Epithelial cell of prostate (primary cell): ENCODE results near the gene CXXC1.
A peak's percentile ranks its signal among the peaks of the same experiment; 100 is the strongest.
"Not testable (repeated sequence)": the region's sequence is repeated elsewhere in the genome, so short reads cannot be mapped to it uniquely, and the experiment has no call there.

ENCODE experiments used
- DNase-seq: peaks from one replicate; pipeline ENCODE4 v3.0.0-alpha.2; 2011; ENCODE audit warnings: low read depth, low spot score
- H3K27ac ChIP-seq: fragments of 450-650 bp; 2 replicates; pipeline ENCODE4 v1.5.1; 2017; ENCODE audit warnings: mild to moderate bottlenecking

CXXC1 gene

DNA sequence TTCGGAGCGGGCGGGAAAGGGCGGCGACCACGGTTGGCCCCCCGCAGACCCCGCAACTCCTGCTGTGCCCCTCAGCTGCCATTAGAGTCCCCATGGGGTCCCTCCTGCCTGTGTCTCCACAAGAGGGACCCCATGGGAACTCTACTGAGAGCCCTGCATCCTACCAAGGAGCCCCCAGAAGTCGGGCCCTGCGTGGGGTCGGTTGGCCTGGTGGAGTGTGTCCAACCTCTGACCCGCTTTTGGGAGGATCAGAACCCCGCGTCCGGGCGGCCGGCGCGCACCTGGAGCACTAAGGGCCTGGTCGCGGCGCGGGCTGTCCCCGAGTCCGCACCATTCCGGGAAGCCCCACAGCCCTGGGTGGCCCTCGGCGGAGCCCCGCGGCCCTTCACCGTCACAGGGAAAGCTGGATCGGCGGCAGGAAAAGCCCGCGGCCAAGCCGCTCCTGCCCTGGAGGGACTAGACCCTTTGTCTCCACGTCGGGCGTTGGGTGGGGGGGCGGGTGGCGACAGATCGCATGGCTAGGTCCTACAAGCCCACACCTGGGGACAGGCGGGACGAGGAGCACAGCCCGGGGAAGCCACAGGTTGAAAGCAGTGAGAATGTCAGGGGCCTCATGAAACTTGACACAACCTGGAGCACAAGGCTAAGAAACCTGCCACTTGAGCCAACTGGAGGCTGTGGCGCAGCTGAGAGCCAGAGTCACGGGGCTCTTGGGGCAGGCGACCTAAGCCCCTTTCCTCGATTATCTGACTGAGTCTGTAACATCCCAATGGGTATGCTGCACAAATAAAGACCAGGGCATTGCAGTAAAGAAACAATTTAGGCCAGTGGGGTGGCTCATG is 11.2 kb upstream of the CXXC1 start:
- no peak overlapping the region for H3K27ac ChIP-seq
- no peak for DNase-seq

DNA sequence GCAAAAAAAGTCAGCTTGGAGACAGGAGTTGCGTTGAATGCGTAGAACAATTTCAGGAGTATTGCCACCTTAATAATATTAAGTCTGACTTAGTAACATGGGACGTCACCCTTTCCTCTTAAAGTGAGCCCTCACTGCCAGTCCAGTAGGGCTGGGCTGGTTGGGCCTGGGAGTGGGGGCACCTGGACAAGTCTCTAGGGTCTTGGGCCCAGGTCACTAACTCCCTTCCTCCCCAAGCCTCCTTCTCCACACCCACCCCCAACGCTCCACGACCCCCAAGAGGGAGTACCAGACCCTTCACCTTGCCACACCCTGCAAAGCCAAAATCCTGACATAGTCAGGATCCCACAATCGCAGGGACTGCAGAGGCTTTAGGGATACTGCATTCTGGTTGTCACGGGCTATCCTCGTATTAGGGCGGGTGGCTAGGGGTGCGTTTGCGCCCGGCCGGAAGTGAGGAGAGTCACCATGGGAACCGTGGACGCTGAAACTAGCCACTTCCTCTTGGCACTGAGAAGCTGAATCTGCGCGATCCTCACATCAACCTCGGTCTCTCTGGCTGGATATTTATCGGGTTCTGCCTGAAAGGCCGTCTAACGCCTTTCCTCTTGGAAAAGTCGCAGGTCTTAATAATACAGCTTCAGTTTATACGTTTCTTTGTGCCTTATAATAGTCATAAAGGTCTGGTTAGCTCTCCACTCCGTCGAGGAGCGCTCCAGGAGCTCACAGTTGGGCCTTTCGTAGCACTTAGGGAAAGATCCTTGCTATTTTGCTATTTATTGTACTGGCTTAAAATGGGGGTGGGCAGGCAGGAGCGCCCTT is 10.3 kb upstream of the CXXC1 start:
- H3K27ac ChIP-seq: no peak overlapping the region
- DNase-seq: no peak

DNA sequence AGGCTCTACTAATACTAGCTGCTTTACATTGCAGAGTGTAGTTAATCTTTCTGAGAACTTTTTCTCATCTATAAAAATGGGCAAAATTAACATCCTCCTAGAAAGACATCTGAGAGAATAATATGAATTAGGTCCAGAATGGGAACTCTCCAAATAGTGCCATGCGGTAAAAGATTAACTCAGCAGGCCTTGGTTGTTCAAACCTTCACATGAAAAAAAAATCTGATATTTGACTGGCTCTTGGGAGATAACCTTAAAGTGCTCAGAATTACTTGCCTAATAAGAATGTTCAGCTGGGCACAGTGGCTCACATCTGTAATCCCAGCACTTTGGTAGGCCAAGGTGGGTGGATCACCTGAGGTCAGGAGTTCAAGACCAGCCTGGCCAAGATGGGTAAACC is 5.5 kb upstream of the CXXC1 start:
- DNase-seq: no peak

DNA sequence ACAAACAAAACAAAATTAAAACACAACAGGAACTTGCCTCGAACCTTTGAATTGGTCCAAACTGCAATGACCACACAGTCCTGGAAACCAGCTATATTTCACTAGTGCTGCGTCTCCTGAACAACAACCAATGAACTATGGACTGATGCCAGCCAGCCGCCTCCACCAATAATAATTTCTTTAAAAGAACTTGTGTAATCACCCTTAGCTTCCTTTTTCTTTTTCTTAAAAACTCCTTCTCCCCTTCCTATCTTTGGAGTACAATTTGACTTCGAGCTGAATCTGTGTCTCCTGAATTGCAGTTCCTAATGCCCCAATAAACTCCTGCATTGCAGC is 1.6 kb upstream of the CXXC1 start:
- no peak for DNase-seq

More for the DNA sequence above, 5.5 kb upstream of the CXXC1 start:
- H3K27ac ChIP-seq: no peak overlapping the region

DNA sequence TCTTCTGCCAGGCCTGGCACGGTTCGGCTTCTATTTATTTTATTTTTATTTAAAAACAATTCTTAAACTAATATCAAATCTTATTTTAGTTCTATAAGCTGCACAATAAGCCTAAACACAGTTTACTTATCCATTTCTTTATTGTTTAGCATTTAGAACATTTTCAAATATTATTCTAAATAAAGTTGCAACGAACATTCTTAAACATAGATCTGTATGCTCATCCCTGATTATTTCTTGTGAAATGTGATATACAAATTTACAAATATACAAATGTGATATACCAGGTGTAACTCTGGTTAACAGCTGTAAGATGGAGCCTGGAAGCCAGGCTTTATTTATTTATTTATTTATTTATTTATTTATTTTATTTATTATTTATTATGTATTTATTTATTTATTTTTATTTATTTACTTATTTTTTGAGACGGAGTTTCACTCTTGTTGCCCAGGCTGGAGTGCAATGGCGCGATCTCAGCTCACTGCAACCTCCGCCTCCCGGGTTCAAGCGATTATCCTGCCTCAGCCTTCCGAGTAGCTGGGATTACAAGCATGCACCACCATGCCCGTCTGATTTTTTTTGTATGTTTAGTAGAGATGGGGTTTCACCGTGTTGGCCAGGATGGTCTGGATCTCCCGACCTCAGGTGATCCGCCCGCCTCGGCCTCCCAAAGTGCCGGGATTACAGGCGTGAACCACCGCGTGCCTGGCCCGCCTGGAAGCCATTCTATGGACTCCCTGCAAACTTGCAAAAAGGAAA is 1.0 kb upstream of the CXXC1 start:
- not testable (repeated sequence) for DNase-seq
- peak overlapping the region; percentile 78 for H3K27ac ChIP-seq

More for the DNA sequence above, 1.6 kb upstream of the CXXC1 start:
- no peak overlapping the region for H3K27ac ChIP-seq

DNA sequence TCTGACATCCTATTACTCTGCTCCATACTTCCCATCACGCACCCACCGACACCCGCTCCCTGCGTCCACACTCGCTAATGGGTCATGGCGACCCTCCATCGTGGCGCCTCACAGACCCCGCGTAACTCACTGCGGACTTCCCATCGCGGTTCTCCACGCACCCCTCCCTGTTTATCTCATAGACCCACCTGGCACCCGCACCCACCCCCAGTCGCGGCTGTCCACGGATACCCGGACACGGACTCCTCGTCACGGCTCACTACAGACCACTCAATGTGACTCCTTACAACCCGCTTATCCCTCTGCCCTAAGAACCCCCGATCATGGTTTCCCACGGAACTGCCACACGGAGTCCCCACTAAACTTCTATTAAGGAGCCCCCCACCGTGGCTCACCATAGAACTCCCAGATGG is 458 bp downstream of the CXXC1 start:
- no peak for DNase-seq
- peak overlapping the region; percentile 78 for H3K27ac ChIP-seq

DNA sequence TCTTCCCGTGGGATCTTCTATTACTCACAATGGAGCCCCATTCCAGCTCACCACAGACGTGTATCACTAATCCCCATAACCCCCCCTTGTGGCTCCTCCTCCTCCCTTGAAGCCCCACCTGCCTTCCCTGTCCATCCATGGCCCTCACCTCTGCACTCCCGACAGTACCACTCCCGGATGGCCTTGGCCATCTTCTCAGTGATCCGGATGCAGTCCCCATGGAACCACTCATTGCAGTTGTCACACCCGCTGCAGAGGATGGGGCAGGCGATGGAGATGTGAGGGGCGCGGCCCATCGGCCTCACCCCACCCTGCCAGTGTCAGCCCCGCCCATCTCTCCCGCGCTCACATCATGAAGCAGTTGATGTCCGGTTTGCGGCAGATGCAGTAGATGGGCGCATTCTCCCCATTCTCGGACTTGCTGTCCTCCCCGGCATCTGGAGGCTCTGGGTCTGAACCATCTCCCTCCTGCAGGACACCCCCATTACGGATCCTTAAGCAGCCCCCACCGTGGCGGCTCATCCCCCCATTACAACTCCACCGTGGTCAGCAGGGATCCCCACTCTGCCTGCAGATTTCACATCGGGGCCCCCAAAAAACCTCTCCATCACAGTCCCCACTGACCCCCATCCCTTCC is 983 bp downstream of the CXXC1 start:
- no peak for DNase-seq
- peak overlapping the region; percentile 78 for H3K27ac ChIP-seq

DNA sequence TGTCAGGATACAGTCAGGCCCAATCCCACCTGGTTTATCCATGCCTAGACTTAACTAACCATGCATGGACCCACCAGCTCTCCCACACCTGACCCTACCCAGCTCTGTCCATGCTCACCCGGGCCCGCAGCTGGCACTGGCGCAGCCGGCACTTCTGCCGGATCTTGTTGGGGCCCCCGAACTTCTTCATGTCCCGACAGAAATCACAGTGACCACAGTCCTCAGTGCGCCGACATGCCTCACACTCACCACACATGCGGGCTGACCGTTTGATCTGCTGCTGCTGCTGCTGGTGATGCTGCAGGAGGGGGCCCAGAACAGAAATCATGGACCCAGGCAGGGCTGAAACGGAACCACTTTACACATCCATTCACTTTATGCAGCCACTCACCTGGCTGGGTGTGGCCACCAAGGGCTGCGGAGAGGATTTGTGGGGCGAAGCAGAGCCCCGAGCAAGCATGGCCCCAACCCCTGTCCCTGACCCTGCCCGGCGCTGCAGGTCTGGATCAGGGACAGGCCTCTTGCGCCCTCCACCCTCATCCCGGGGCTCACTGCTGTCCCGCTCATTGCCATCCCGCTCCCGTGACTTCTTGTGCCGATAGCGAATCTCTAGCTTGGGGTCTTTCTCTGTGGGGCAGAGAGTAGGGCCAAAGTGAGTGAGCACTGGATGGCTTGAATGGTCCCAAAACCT is 1.7 kb downstream of the CXXC1 start:
- DNase-seq: no peak
- peak overlapping the region; percentile 65 for H3K27ac ChIP-seq

DNA sequence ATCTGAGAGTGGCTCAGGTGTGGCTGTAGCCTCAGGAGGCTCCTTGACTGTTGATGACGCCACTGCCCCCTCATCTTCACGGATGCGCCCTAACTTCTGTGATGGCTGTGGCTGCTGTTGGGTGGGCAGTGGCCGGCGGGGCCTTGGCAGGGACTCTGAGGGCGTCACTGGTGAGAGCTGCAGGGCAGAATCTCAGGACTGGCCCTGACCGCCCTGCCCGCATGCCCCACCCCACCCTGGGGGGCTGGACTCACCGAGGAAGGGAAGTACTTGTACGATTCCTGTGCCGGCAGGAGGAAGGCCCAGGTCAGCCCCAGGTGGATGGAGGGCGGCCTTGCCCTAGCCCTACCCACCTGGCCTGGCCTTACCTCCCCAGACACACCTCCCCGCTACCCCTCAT is 2.4 kb downstream of the CXXC1 start:
- no peak for DNase-seq
- peak overlapping the region; percentile 65 for H3K27ac ChIP-seq

DNA sequence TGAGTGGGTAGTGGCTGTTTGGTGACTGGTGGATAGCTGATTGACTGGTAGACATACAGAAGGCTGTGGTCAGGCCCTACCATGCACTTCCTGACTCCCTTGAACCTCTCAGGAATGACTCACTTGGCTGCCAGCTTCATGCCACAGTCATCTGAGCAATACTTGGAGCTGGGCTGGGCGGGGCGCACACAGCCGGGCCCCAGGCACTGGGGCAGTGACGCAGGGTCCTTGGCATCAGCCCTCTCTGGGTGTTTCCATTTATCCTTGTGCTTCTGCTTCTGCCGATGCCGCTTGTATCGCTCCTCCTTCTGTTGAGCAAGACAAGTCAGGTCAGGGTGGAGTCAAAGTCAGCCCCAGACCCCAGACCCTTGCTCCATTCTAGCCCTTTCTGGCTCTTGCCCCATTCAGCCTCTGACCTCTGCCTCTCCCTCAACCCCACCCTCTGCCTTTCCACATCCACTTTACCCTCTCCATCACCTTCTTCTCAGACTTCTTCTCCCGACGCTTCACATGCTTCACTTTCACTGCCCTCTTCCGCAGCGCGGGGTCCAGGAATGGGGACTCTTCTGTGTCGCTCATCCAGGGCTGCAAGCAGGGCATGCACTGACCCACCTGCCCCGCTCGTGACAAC is 3.1 kb downstream of the CXXC1 start:
- peak overlapping the region; percentile 65 for H3K27ac ChIP-seq
- peak; percentile 66 for DNase-seq

DNA sequence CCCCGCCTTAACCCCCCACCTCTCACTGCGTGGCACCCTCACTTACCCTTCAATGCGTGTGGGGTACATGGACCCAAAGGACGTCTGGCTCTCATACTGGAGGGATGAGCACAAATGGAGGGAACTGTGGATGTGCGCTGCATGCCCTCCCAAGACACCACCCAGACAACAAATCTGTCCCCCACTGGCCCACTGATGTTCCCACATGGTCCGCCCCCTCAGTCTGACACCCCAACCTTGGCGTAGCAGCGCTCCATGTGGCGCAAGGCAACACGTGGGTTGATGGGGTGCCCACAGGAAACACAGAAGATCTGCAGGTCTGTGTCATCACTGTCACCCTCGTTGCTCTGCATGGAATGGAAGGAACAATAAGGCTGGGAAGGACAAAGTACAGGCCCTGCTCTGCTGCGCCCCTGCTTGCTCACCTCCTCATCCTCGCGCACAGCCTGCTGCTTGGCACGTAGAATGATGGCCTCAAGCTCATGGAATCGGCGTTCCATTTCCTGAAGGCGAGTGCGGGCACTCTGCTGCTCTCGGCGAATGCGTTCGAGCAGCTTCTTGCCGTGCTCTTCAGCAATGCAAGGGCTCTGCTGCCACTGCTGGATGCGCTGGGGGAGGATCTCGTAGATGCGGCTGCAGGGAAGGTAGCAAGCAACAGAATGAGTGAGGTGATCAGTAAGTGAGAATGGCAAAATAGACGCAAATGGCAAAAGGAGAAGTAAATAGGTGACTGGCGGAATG is 3.9 kb downstream of the CXXC1 start:
- peak overlapping the region; percentile 65 for H3K27ac ChIP-seq
- DNase-seq: no peak

DNA sequence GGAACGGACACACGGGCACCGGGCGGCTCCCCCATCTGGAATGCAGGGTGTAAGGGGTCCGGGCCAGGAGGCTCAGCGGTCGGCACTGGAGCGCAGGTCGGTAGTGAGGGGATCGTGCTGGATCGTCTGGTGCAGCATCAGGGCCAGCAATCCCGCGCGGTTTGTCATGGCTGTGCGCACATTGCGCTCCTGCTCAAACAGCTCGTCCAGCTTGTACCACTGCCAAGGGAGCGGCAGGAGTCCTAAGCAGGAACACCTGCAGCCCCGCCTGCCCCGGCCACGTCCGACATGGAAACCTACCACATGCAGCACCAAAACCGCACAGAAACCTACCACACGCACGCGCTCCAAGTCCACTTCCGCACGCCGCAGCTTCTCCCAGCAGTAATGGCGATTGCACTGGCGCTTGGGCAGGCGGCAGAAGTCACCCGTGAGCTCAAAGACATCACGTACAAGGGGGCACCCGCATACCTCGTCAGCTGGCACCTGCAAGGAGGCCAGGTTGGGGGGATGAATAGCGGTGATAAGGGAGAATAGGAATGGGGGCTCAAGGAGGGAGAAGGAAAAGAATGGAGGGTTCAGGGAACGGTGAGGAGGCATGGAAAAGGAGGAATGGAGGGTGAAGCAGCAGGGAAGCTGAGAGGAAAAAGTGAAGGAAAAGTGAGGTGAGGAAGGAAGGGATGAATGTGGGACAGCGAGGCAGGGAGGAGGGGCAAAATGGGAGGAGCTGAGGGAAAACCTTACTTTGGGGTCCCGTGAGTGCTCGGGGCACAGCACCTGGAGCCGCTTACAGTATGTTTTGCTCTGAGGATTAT is 4.8 kb downstream of the CXXC1 start:
- peak overlapping the region; percentile 96 for H3K27ac ChIP-seq
- DNase-seq: no peak

DNA sequence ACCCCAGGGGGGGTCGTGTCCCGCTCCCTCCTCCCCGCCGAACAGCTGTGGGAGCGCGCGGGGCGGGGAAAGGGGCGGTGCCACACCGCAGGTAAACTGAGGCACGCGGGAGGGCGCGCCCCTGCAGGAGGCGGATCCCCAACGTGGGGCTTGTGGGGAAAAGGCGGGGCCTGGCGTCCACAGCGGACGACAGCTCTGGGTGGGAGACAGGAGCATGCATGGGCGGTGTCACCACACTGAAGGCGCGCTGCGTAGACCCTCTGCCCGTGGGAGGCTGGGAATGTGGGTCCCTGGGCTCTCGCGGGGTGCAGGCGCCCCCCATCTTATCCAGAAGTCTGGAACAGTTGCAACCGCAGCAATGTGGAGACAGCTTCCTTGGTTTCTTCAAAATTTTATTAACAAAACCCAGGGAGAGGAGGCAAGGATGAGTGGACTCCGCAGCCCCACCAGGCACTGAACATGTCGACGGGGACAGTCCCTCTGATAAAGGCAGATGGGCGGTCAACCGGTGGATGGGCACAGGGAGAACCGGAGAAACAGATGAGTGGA is 5.4 kb downstream of the CXXC1 start:
- H3K27ac ChIP-seq: peak overlapping the region; percentile 96
- DNase-seq: no peak

DNA sequence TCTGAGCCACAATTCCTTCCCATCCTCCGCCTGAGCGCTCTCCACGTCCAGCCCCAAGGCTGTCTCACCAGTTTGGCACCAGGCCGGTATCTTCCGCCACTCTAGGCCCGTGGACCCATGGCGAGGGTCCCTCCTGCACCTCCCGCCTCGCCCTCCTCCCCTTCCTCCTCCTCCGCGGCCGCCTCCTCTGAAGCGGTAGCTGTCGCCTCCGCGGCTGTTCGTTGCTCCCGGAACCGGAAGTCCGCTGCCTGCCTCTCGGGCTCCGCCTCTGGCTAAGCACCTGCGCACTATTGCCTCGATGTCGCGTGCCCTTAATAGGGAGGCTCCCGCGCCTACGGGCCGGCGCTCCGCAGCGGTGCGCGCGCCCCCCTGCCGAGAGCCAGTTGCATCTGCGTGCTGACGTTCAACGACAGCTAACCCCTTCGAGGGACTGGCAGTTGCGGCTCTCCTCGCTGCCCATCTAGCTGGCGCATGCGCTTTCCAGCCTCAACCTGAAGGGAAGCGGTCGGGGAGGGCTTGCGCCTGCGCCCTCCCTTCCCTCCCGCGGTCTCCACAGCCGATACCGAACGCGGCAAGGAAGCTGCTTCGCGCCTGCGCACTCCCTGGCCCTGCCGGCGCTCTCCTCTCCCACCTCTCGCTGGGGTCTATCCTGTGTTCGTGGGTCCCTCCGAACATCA is 6.1 kb downstream of the CXXC1 start, which contains the start of gene MBD1:
Gene MBD1 (minus strand): TSS at position 229 of the 677 bp plus-strand sequence. CDS start 1,531 bp downstream, outside the sequence.
- H3K27ac ChIP-seq: peak within 1 kb of the TSS; percentile 96
- peak; percentile 85 for DNase-seq

DNA sequence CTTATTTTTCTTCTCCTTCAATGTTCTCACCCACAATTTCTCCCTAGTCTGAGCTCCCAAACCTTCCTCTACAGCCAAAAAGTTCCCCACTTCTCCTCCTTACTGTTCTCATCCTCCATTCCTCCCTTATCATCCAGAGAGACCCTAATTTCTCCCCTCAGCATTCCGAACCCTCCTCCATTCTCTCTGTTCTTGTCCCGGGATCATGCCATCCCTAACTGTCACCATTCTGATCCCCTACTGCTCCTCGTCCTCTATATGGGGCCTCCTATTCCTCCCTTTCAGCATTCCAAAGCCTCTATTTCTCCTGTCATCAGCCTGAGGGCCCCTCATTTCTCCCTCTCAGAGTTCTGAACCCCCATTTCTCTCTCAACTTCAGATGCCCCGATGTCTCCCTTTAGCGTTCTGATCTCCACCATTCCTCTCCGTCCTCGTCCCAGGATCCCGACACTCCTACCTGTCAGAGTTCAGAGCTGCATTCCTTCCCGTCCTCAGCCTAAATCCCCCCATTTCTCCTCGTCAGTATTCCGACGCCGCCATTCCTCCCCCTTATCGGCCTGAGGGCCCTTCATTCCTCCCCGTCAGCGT is 6.7 kb downstream of the CXXC1 start:
- DNase-seq: no peak
- peak overlapping the region; percentile 96 for H3K27ac ChIP-seq

DNA sequence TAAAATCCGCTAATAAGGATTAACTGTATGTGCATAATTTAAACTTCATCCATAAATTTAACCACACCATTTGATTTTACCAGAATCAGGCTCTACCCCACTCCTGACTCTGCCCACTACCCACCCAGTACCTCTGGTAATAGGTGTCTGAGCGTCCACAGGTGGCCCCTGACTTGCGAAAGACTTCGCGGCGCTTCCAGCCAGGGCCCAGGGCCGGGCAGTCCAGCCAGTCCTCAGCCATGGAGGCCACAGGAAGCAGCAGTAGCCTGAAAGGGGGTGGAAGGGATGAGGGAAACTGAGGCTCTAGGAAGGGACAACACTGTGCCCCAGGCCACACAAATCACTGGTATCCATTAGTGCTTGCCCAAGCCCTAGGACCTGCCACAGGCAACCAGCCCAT is 7.7 kb downstream of the CXXC1 start:
- no peak for DNase-seq
- peak overlapping the region; percentile 96 for H3K27ac ChIP-seq
